Tibial nerve (tissue), 4 donors: Measurements from ENCODE around the gene IP6K3.

Experiments used
- EP300 ChIP-seq, 2 donors: sonication (generic); formaldehyde crosslinking; IDR thresholded peaks; one replicate each; pipeline ENCODE4 v1.6.1; 2017; ENCODE audit warnings: antibody characterized with exemption in 2 of 2, mild to moderate bottlenecking in 1 of 2
- POLR2A ChIP-seq, 2 donors: fragments of 450-650 bp; IDR thresholded peaks; one replicate each; pipeline ENCODE4 v1.6.1; 2017; ENCODE audit warnings: antibody characterized with exemption in 2 of 2, mild to moderate bottlenecking in 2 of 2, moderate library complexity in 2 of 2
- TF ChIP-seq, protein P1 (sequence below), 5 experiments: fragments of 200-600 bp in 3 of 5; fragments of 450-650 bp in 2 of 5; sonication (generic) in 3 of 5; IDR thresholded peaks; one replicate each; pipeline ENCODE4 v1.5.1; 2016 to 2019; ENCODE audit warnings: antibody characterized with exemption in 5 of 5, mild to moderate bottlenecking in 3 of 5, moderate library complexity in 2 of 5

DNA sequence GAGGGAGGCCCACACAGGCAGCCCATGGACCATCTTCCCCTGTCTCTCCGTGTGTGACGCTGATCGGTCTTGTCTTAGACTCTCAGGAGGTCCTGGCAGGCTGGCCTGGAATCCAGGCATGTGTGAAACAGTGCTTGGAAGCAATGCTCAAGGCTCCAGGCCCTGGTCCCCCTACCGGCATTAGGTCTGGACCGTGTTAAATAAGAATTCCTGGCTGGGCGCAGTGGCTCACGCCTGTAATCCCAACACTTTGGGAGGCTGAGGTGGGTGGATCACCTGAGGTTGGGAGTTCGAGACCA lies 13.0 kb downstream of the IP6K3 start:
- TF ChIP-seq, protein P1, sequence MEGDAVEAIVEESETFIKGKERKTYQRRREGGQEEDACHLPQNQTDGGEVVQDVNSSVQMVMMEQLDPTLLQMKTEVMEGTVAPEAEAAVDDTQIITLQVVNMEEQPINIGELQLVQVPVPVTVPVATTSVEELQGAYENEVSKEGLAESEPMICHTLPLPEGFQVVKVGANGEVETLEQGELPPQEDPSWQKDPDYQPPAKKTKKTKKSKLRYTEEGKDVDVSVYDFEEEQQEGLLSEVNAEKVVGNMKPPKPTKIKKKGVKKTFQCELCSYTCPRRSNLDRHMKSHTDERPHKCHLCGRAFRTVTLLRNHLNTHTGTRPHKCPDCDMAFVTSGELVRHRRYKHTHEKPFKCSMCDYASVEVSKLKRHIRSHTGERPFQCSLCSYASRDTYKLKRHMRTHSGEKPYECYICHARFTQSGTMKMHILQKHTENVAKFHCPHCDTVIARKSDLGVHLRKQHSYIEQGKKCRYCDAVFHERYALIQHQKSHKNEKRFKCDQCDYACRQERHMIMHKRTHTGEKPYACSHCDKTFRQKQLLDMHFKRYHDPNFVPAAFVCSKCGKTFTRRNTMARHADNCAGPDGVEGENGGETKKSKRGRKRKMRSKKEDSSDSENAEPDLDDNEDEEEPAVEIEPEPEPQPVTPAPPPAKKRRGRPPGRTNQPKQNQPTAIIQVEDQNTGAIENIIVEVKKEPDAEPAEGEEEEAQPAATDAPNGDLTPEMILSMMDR (IDR thresholded peaks at IDR 0.05), result no peak
- TF ChIP-seq EP300 (IDR thresholded peaks at IDR 0.05) (no peak), POLR2A (IDR thresholded peaks at IDR 0.05) (no peak)
